OCI-LY7 (cell line): ENCODE results near the gene TBC1D17. TPM values are rescaled to one million over a fixed set of nuclear protein-coding genes. Genes with fewer than 3 reads are reported as not detected.

Source experiments
- BruUV-seq: library from RNA; stranded (reverse); fragments of 400-500 nt; replicated peaks from 2 replicates; lab custom pipeline; 2021; lab: Mats Ljungman, UMichigan
- CTCF ChIA-PET: fragments of 300-600 bp; sonication (Branson Sonifier 250); formaldehyde crosslinking; loops from one replicate; lab custom pipeline; 2022; ENCODE audit warnings: antibody characterized with exemption; ENCODE audit not compliant: unreplicated experiment; lab: Charles Lee
- POLR2A ChIA-PET: fragments of 300-600 bp; sonication (Branson Sonifier 250); formaldehyde crosslinking; loops from one replicate; lab custom pipeline; 2022; ENCODE audit warnings: antibody characterized with exemption; lab: Charles Lee
- DNase-seq: peaks from one replicate; pipeline ENCODE4 v3.0.0-alpha.2; 2015; ENCODE audit warnings: low spot score
- H2AFZ ChIP-seq: fragments of 200-600 bp; sonication (generic), shearing (Covaris generic); 2 replicates; pipeline ENCODE4 v1.6.1; 2014; ENCODE audit warnings: mild to moderate bottlenecking, antibody characterized with exemption, low read length, moderate library complexity
- H3K27ac ChIP-seq: fragments of 200-600 bp; sonication (generic); 2 replicates; pipeline ENCODE4 v1.5.1; 2014; ENCODE audit warnings: mixed run types, low read depth, mild to moderate bottlenecking, moderate library complexity, low read length, inconsistent platforms; ENCODE audit not compliant: poor library complexity, severe bottlenecking
- H3K36me3 ChIP-seq: fragments of 200-600 bp; sonication (generic); 2 replicates; pipeline ENCODE4 v1.6.1; 2014; ENCODE audit warnings: mild to moderate bottlenecking, antibody characterized with exemption, low read length, moderate library complexity, mixed read lengths; ENCODE audit not compliant: insufficient read depth
- H3K4me1 ChIP-seq: fragments of 200-600 bp; sonication (generic); 2 replicates; pipeline ENCODE4 v1.5.1; 2014; ENCODE audit warnings: mild to moderate bottlenecking, low read length; ENCODE audit not compliant: insufficient read depth, poor library complexity, severe bottlenecking
- H3K4me2 ChIP-seq: fragments of 200-600 bp; sonication (generic); 2 replicates; pipeline ENCODE4 v1.6.1; 2014; ENCODE audit warnings: mild to moderate bottlenecking, low read length
- H3K4me3 ChIP-seq: fragments of 200-600 bp; sonication (generic); 2 replicates; pipeline ENCODE4 v1.5.1; 2014; ENCODE audit warnings: mild to moderate bottlenecking, low read depth, low read length; ENCODE audit not compliant: poor library complexity, severe bottlenecking
- H3K79me2 ChIP-seq: fragments of 200-600 bp; sonication (generic); 2 replicates; pipeline ENCODE4 v1.6.1; 2016; ENCODE audit warnings: low read depth, mild to moderate bottlenecking, low read length, moderate library complexity, mixed read lengths; ENCODE audit not compliant: insufficient read depth
- H3K9me2 ChIP-seq: fragments of 200-600 bp; sonication (generic); 2 replicates; pipeline ENCODE4 v1.6.1; 2016; ENCODE audit warnings: mild to moderate bottlenecking, low read length, mixed read lengths; ENCODE audit not compliant: insufficient read depth
- H3K9me3 ChIP-seq: fragments of 200-600 bp; sonication (generic); 2 replicates; pipeline ENCODE4 v1.6.1; 2014; ENCODE audit warnings: mild to moderate bottlenecking, mixed run types, low read length, mixed read lengths
- H4K20me1 ChIP-seq: fragments of 200-600 bp; sonication (generic); 2 replicates; pipeline ENCODE4 v1.6.1; 2014; ENCODE audit warnings: mild to moderate bottlenecking, antibody characterized with exemption, low read length, moderate library complexity, mixed read lengths; ENCODE audit not compliant: insufficient read depth
- CTCF ChIP-seq: fragments of 200-600 bp; sonication (generic); conservative IDR thresholded peaks from 2 replicates; pipeline ENCODE4 v1.5.1; 2014; ENCODE audit warnings: mild to moderate bottlenecking, antibody characterized with exemption, low read length, moderate library complexity, mixed read lengths
- EZH2phosphoT487 ChIP-seq: fragments of 200-600 bp; sonication (generic); IDR thresholded peaks from 2 replicates; pipeline ENCODE4 v1.6.1; 2018; ENCODE audit warnings: low read depth, borderline replicate concordance, mild to moderate bottlenecking, mixed run types, antibody characterized with exemption, low read length, moderate library complexity, mixed read lengths
- intact Hi-C: fragments of 100-400 bp; cut with micrococcal nuclease; formaldehyde crosslinking; loops from one replicate; pipeline ENCODE4 v1.10.0; 2022; ENCODE audit not compliant: unreplicated experiment
- total RNA-seq, 2 experiments: library from RNA; depleted of rRNA in 1 of 2; stranded (reverse); fragments of >200 nt in 1 of 2; shearing (Covaris generic) in 1 of 2; gene quantifications; 2 replicates each; pipeline ENCODE4 v1.2.3, GENCODE V29; 2014 to 2022

Gene TBC1D17
- total RNA-seq, 2 experiments from 2014 or later: 8.0 to 24.0 TPM

- BruUV-seq: no TSS peak
- no peak overlapping the region for H2AFZ ChIP-seq
- peaks cover 7% of the 10 kb centered on the region; the same call in 1 of the 2 replicates for H3K79me2 ChIP-seq
- TF ChIP-seq EZH2phosphoT487 (no peak), CTCF (no peak)
- H3K27ac ChIP-seq: no peak overlapping the region
- peaks cover 22% of the 10 kb centered on the region for H3K4me1 ChIP-seq
- CTCF ChIA-PET: no interaction called here
- H4K20me1 ChIP-seq: no peaks in the 10 kb centered on the region
- no peaks in the 10 kb centered on the region for H3K9me2 ChIP-seq
- H3K4me2 ChIP-seq: no peak overlapping the region
- POLR2A ChIA-PET: interaction anchor here (1.0 kb wide), 1 partner anchor 11 kb away, joined by 3 read pairs; no protein-coding TSS in a partner anchor
- H3K9me3 ChIP-seq: no peaks in the 10 kb centered on the region
- no peak overlapping the region for H3K4me3 ChIP-seq
- no peak for DNase-seq
- intact Hi-C loops: no loop called here
- H3K36me3 ChIP-seq: peaks cover 26% of the 10 kb centered on the region
Observed at GRCh38 chr19:49880162-49880869, 2.8 kb downstream of the TBC1D17 start.

- Histone ChIP-seq H3K79me2 (no peaks in the 10 kb centered on the region), H3K9me3 (no peaks in the 10 kb centered on the region), H3K4me1 (peaks cover 16% of the 10 kb centered on the region), H2AFZ (no peak overlapping the region), H4K20me1 (no peaks in the 10 kb centered on the region), H3K36me3 (peaks cover 26% of the 10 kb centered on the region), H3K27ac (no peak overlapping the region), H3K4me3 (no peak overlapping the region), H3K4me2 (no peak overlapping the region), H3K9me2 (no peaks in the 10 kb centered on the region)
- DNase-seq: no peak
- ChIA-PET POLR2A (no interaction called here), CTCF (no interaction called here)
- TF ChIP-seq CTCF (no peak), EZH2phosphoT487 (no peak)
- no TSS peak for BruUV-seq
- intact Hi-C loops: no loop called here
Observed at GRCh38 chr19:49881186-49881585, 3.7 kb downstream of the TBC1D17 start.
